Ascending aorta (tissue), 2 donors: ENCODE measurements around the gene IL24. TPM values are rescaled to one million over a fixed set of nuclear protein-coding genes. Genes with fewer than 3 reads are reported as not detected.

Experiments used
- DNase-seq, 2 donors: peaks; one replicate each; pipeline ENCODE4 v3.0.0-alpha.2; 2019; ENCODE audit warnings: low spot score in 2 of 2
- H3K27ac ChIP-seq, 2 donors: fragments of 200-600 bp; sonication (generic); one replicate each; pipeline ENCODE4 v1.5.1; 2016 to 2017; ENCODE audit warnings: mild to moderate bottlenecking in 1 of 2
- H3K27me3 ChIP-seq: fragments of 200-600 bp; sonication (generic); one replicate; pipeline ENCODE4 v1.5.1; 2017
- H3K36me3 ChIP-seq, 2 donors: fragments of 200-600 bp; sonication (generic); one replicate each; pipeline ENCODE4 v1.5.1; 2016
- H3K4me1 ChIP-seq, 2 donors: fragments of 200-600 bp; sonication (generic); one replicate each; pipeline ENCODE4 v1.5.1; 2016 to 2017; ENCODE audit warnings: mild to moderate bottlenecking in 1 of 2
- H3K4me3 ChIP-seq, 2 donors: fragments of 200-600 bp; sonication (generic); one replicate each; pipeline ENCODE4 v1.5.1; 2016 to 2017; ENCODE audit warnings: mild to moderate bottlenecking in 1 of 2
- H3K9me3 ChIP-seq, 2 donors: fragments of 200-600 bp; sonication (generic); one replicate each; pipeline ENCODE4 v1.5.1; 2016
- intact Hi-C: fragments of 100-400 bp; cut with DNase I; formaldehyde crosslinking; loops from one replicate; pipeline ENCODE4 v1.15.1; 2023
- total RNA-seq: library from RNA; depleted of rRNA; stranded (reverse); fragments of >200 nt; gene quantifications from one replicate; pipeline ENCODE4 v1.1.0, GENCODE V29; 2016
- TF ChIP-seq, protein P1 (sequence below), 3 experiments: fragments of 200-600 bp in 2 of 3; fragments of 450-650 bp in 1 of 3; sonication (generic) in 2 of 3; IDR thresholded peaks; one replicate each; pipeline ENCODE4 v1.5.1; 2016 to 2019; ENCODE audit warnings: antibody characterized with exemption in 3 of 3, mild to moderate bottlenecking in 1 of 3, moderate library complexity in 1 of 3

Gene IL24
- total RNA-seq, 1 donor from 2014 or later: not detected

DNA sequence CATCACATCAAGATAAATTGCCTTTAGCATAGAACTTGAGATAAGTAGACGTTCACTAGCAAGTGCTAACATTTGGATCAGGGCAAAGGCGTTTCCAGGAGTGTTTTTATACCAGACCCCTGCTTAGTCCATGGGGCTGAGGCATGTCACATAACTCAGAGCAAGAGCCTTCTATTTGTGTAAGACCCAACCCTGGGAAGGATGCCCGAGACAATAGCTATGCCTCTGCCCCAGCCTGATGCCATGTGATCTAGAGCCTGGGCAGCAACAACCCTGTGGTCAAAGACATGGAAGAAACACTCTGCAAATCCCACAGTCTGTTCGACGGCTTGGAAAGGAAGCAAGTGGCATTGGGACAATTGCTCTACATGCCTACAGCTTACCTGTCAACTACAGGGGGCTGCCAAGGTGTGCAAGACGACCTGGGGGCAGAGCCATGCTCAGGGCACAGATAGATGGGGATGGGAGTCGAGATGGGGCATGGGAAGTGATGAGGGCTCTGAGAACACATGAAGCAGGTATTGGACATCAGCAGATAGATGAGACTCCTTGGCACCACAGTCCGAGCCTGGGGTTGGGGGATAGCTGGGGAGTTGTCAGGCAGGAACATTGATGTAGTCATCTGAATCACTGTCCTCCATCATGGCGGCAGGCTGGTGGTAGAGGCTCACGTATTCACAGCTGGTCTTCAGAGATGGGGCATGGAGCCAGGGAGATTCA, 7.3 kb downstream of the IL24 start:
- DNase-seq: peak in 1 of 2 donors; percentile 31
- TF ChIP-seq, protein P1, sequence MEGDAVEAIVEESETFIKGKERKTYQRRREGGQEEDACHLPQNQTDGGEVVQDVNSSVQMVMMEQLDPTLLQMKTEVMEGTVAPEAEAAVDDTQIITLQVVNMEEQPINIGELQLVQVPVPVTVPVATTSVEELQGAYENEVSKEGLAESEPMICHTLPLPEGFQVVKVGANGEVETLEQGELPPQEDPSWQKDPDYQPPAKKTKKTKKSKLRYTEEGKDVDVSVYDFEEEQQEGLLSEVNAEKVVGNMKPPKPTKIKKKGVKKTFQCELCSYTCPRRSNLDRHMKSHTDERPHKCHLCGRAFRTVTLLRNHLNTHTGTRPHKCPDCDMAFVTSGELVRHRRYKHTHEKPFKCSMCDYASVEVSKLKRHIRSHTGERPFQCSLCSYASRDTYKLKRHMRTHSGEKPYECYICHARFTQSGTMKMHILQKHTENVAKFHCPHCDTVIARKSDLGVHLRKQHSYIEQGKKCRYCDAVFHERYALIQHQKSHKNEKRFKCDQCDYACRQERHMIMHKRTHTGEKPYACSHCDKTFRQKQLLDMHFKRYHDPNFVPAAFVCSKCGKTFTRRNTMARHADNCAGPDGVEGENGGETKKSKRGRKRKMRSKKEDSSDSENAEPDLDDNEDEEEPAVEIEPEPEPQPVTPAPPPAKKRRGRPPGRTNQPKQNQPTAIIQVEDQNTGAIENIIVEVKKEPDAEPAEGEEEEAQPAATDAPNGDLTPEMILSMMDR (IDR thresholded peaks at IDR 0.05): no peak

DNA sequence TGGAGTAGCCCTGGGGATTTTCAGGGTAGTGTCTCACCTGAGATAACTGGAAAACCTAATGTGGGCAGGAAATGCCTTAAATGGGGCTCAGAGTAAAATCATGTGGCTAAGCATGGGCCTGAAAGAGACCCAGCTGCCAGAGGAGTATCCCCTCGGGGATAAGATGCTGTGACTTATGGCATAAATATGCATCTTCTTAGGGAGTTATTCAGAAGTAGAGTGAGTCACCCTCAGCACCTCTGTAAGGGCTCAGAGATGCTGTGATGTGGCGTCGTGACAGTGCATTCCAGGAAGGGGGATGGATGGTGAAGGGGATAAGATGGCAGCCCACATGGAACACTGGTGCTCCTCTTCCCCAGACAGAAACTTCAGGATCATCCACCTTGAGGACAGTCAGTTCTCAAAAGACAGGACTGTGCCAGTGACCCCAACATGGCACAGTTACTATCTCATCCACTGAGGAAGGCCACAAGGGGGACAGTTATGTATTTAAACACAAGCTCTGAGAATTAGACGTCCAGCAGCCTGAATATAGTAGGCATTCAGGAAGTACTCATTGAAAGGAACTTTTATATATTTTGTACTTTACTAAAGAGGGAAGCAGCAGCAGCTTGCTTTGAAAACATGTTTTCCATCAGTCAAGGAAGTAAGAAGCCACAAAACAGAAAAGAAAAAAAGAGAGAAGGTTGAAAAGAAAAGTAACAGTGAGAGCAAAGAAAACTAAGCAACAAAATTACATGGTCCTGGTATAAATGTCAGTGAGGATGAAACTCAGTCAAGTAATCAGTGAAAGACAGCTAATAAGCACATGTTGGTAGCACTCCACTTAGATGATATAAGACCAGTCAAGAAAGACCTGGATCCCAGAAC, 8.3 kb downstream of the IL24 start:
- intact Hi-C loops: no loop called here
- DNase-seq: peak in 1 of 2 donors; percentile 27
- peaks cover 0 to 10% of the 10 kb centered on the region in 2 donors for H3K4me1 ChIP-seq

More for the DNA sequence above, 7.3 kb downstream of the IL24 start:
- no peaks in the 10 kb centered on the region for H3K9me3 ChIP-seq
- H3K27me3 ChIP-seq: peaks cover 2% of the 10 kb centered on the region
- H3K36me3 ChIP-seq: no peaks in the 10 kb centered on the region
- H3K27ac ChIP-seq: no peak overlapping the region
- intact Hi-C loops: no loop called here
- H3K4me1 ChIP-seq: peaks cover 0 to 5% of the 10 kb centered on the region in 2 donors
- H3K4me3 ChIP-seq: no peak overlapping the region

DNA sequence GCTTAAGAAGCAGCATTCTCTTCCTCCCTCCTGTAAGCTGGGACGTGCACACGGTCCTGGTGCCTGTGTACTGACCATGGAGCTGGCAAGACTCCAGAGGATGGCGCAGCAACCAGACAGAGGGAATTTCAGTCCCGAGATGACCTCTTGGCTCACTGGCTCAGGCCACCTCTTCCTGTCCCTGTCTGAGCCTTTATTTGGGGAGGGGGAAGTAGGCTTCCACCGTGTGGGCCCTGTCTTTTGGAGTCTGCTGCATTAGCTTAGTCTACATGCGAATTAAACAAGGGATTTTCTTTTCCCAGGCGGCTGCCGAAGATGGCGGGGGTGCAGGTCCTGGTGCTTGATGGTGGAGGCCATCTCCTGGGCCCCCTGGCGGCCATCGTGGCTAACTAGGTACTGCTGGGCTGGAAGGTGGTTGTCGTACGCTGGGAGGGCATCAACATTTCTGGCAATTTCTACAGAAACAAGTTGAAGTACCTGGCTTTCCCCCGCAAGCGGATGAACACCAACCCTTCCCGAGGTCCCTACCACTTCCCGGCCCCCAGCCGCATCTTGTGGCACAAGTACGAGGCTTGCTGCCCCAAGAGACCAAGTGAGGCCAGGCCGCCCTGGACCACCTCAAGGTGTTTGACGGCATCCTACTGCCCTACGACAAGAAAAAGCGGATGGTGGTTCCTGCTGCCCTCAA, 10.2 kb downstream of the IL24 start:
- Histone ChIP-seq H3K27ac (no peak overlapping the region), H3K36me3 (no peaks in the 10 kb centered on the region), H3K27me3 (peaks cover 10% of the 10 kb centered on the region), H3K4me1 (peaks cover 0 to 10% of the 10 kb centered on the region in 2 donors), H3K4me3 (no peak overlapping the region), H3K9me3 (no peaks in the 10 kb centered on the region)
- intact Hi-C loops: no loop called here
- DNase-seq: peak in 1 of 2 donors; percentile 58
- TF ChIP-seq, protein P1 (IDR thresholded peaks at IDR 0.05): no peak

More for the DNA sequence above, 8.3 kb downstream of the IL24 start:
- H3K4me3 ChIP-seq: no peak overlapping the region
- no peaks in the 10 kb centered on the region for H3K36me3 ChIP-seq
- peaks cover 10% of the 10 kb centered on the region for H3K27me3 ChIP-seq
- TF ChIP-seq, protein P1 (IDR thresholded peaks at IDR 0.05): no peak
- no peaks in the 10 kb centered on the region for H3K9me3 ChIP-seq
- no peak overlapping the region for H3K27ac ChIP-seq

DNA sequence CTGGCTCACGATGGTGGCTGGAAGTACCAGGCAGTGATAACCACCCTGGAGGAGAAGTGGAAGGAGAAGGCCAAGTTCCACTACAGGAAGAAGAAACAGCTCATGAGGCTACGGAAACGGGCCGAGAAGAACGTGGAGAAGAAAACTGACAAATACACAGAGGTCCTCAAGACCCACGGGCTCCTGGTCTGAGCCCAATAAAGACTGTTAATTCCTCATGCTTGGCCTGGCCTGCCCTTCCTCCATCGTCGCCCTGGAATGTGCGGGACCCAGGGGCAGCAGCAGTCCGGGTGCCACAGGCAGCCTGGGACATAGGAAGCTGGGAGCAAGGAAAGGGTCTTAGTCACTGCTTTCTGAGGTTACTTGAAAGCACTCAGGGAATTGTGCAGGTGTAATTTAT, 10.8 kb downstream of the IL24 start:
- TF ChIP-seq, protein P1 (IDR thresholded peaks at IDR 0.05): no peak
- intact Hi-C loops: no loop called here
- peaks cover 10% of the 10 kb centered on the region for H3K27me3 ChIP-seq
- DNase-seq: no peak
- no peaks in the 10 kb centered on the region for H3K36me3 ChIP-seq
- peaks cover 0 to 10% of the 10 kb centered on the region in 2 donors for H3K4me1 ChIP-seq
- no peak overlapping the region for H3K4me3 ChIP-seq
- no peaks in the 10 kb centered on the region for H3K9me3 ChIP-seq
- H3K27ac ChIP-seq: no peak overlapping the region

DNA sequence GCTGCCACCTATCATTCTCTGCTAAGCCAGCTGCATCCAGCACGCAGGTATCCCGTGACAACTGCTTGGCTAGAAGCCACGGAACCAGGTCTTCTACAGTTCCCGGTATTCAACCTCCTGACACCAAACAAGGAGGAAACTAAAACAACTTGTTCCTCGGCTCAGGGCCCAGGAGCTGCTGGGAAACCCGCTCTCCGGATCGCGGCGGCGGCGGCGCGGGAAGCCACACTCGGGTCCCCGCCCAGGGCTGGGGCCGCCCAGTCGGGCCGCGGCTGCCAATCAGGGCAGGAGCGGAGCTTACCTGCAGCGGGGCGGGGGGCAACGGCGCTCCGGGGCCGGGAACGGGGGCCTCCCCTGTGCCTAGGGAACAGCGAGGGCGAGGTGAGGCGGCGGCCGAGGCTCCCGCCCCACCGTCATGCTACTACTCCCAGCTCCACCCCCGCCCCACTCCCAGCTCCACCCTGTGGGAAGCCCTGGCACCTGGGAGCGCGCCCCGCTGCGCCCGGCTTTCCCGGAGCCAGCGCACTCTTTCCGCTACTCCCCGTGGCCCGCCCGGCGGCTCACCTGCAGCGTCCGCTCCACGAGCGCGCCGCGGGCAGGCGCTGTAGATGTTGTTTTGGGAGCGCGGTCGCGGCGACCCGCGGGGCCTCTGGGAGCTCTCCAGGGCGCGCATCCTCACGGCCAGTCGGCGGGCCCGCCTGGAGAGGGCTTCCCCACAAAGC, 12.1 kb downstream of the IL24 start:
- peaks cover 0 to 10% of the 10 kb centered on the region in 2 donors for H3K4me1 ChIP-seq
- intact Hi-C loops: no loop called here
- peaks cover 10% of the 10 kb centered on the region for H3K27me3 ChIP-seq
- no peaks in the 10 kb centered on the region for H3K9me3 ChIP-seq
- no peak overlapping the region for H3K27ac ChIP-seq
- TF ChIP-seq, protein P1 (IDR thresholded peaks at IDR 0.05): no peak
- DNase-seq: no peak
- no peaks in the 10 kb centered on the region for H3K36me3 ChIP-seq
- peak overlapping the region; percentile 55 to 65 for H3K4me3 ChIP-seq
